Spleen (tissue), 7 donors: ENCODE measurements around the gene ST6GALNAC2.
A peak's percentile ranks its signal among the peaks of the same experiment; 100 is the strongest.

Experiments used
- CTCF ChIP-seq, 11 experiments: fragments of 200-600 bp in 7 of 11; fragments of 450-650 bp in 4 of 11; sonication (generic) in 4 of 11; IDR thresholded peaks in 8 of 11; conservative IDR thresholded peaks in 3 of 11; 1 replicate in 7 of 11; 2 replicates in 4 of 11; pipeline versions ENCODE4 v1.4.0 to v1.8.0; 2016 to 2021; ENCODE audit warnings: antibody characterized with exemption in 11 of 11, inconsistent platforms in 4 of 11, mild to moderate bottlenecking in 1 of 11
- POLR2A ChIP-seq, 3 donors: fragments of 450-650 bp; IDR thresholded peaks; one replicate each; pipeline ENCODE4 v1.5.1; 2017; ENCODE audit warnings: antibody characterized with exemption in 3 of 3, mild to moderate bottlenecking in 1 of 3
- POLR2AphosphoS5 ChIP-seq, 3 donors: sonication (generic); formaldehyde crosslinking; IDR thresholded peaks; one replicate each; pipeline ENCODE4 v1.5.1; 2017; ENCODE audit warnings: antibody characterized with exemption in 3 of 3
- donor health status: DM: no; HTN: no; CAD: no; lungs with moderate emphysema.
- donor health status: DM: no; HTN: no; CAD: no.
- donor health status: DM: no; HTN: no; CAD: no.

- no peak for TF ChIP-seq POLR2A (IDR thresholded peaks at IDR 0.05)
- peak in 1 of 11 experiments; percentile 12 for TF ChIP-seq CTCF (IDR thresholded peaks at IDR 0.05 in 8 of 11, conservative IDR thresholded peaks at IDR 0.05 in 3 of 11)
- peak; percentile 35 to 63 (median 50) for TF ChIP-seq POLR2AphosphoS5 (IDR thresholded peaks at IDR 0.05)
These were observed 17.8 kb downstream of the ST6GALNAC2 start for GRCh38 chr17:76567634-76568432.
